ENCODE data around the gene ACTN4.

Gene ACTN4

GRCh38 chr19:38695832-38696728, 48.6 kb downstream of the ACTN4 start:
- no peak for DNase-seq (ENCODE audit: low spot score)

GRCh38 chr19:38696729-38697055, 49.2 kb downstream of the ACTN4 start:
- no peak for DNase-seq (ENCODE audit: low spot score)

DNA sequence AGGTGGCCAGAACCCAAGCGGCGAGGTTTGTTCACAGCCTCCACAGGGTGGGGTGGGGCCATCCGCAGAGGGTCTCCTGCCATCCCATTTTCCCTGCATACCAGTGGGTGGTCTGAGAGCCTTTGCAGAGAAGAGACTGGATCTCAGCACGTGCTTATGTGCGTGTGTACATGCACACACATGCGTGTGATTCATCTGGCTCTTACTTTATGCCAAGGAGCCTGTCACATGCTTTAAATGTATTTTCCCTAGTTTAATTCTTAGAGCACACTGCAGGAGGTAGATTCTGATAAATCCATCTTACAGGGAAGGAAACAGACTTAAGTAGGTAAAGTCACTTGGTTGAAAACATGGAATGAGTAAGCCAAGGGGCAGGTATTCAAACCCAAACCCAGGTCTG, 49.7 kb downstream of the ACTN4 start:
- no peak for DNase-seq (ENCODE audit: low spot score)

DNA sequence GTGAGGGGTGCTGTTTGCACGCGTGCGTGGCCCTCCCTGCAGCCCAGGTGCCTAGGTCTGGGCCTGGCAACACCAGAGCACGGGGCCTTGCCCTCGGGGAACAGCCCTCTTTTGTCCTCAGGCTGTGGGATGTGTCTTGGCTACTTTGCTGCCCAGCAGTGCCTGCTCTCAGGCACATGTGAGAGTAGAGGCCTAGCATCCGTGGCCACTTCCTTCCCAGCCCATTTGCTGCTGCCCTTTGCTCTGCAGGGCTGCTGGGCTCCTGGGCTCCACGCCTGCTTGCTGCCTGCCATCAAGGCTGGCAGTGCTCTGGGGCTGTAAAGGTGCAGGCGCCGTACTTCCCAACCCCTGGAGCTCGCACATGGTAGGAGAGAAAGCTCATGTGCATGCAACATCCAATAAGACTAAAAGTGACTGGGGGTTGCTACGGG, 50.2 kb downstream of the ACTN4 start:
- no peak for DNase-seq (ENCODE audit: low spot score)

DNA sequence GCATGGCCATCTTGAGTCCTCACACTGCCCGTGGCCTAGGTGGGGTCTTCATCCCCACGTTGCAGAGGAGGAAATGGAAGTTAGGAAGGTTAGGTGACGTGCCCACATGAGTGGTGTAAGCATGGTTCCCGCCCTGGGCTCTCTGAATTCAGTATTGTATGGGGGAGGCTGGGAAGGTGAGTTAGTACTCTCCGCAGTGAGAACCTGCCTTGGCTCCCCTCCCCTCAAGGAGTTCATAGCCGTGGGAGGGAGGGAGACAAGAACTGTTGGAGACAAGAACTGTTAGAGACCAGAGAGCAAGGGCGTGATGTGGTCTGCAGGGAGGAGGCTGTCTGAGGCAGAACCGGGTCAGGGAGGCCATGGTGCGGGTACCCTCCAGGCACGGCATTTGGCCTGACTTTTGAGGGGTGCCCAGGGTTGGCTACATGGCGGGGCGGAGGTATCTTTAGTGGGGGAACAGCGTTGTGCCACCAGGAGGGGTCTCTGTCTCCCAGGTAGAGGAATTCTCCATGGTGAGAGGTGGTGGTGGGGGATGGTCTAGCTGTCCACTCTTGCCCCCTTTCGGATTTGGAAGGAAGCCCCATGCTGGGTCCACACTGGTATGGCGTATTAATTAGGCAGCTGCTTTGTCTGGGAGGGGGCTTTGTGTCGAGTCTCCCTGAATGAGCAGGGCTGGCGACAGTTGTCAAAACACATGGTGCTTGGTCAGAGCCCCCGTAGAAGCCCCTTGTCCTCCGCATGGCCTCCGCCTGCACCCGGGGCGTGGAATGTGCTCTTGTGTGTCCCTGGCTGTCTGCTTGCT, 51.0 kb downstream of the ACTN4 start:
- no peak for DNase-seq (ENCODE audit: low spot score)

GRCh38 chr19:38699027-38699346, 51.5 kb downstream of the ACTN4 start:
- peak; percentile 14 for DNase-seq (ENCODE audit: low spot score)

DNA sequence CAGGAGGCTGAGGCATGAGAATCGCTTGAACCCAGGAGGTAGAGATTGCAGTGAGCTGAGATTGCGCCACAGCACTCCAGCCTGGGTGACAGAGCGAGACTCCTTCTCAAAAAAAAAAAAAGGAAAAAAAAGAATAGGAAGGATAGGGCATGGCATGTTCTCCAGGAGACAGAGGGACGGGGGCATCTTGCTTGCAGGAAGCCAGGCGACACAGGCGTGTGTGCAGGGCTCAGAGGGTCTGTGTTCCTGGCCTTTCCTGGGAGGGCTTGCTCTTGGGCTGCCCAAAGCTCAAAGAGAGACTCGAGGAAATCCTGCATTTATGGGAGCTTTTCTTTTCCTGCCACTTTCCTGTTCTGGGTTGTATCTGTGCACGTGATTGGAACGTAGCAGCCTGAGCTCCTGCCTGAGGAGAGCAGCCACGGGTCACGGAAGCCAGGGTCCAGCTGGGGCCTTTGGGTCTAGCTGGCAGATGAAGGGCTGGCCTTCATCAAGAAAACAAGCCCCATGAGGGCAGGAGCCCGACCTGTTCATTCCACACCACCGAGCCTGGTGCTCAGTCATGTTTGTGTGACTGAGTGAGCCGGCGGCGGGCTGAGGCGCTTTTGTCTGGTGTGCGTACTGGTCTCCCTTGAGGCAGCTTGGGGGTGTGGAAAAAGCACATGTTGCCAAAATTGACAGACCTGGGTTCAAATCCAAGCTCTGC, 52.3 kb downstream of the ACTN4 start:
- no peak for DNase-seq (ENCODE audit: low spot score)

GRCh38 chr19:38700350-38700901, 53.0 kb downstream of the ACTN4 start:
- no peak for DNase-seq (ENCODE audit: low spot score)

GRCh38 chr19:38700902-38701454, 53.5 kb downstream of the ACTN4 start:
- no peak for DNase-seq (ENCODE audit: low spot score)

DNA sequence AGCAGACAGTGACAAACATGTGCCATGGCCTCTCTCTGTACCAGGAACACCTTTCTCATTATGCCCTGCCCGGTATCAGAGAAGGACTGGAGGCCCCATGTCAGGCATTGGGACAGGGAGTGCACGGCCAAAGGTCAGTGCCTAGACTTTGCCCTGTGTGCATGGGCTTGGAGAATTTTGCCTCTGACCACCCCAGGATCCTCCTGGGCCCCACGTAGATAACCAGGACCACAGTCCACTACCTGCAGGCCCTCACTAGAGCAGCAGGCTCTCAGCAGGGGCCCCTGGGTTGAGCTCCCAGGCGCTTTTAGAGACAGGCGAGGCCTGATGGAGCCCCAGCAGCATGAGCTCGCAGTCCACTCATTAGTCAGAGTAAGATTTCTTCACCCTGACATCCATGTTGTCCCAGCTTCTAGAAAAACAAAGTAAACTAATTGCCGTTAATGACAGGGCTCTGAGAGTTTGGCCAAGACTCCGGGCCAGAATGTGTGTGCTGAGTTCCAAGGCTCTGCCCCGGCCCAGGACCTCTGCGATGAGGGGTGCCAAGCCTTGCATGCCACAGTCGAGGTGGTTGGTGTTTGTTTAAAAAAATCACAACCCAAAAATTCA, 54.1 kb downstream of the ACTN4 start:
- no peak for DNase-seq (ENCODE audit: low spot score)

DNA sequence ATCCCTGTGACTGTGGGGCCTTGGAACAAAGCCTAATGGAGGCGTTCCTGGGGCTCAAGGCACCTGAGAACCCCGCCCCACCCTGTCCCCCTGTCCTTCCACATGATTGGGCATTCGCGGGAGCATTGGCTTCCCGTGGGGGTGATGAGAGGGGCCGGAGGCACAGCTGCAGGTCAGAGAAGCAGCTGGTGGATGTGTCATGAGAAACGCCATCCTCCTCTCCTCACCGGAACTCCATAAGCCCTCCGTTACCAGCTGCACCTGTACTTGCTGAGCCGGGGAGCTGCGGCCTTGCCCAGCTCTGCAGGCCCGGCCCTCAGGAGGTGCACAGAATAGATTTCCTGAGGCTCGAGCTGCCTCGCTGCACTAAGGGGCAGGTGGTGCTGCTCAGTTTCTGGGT, 54.8 kb downstream of the ACTN4 start:
- no peak for DNase-seq (ENCODE audit: low spot score)

DNA sequence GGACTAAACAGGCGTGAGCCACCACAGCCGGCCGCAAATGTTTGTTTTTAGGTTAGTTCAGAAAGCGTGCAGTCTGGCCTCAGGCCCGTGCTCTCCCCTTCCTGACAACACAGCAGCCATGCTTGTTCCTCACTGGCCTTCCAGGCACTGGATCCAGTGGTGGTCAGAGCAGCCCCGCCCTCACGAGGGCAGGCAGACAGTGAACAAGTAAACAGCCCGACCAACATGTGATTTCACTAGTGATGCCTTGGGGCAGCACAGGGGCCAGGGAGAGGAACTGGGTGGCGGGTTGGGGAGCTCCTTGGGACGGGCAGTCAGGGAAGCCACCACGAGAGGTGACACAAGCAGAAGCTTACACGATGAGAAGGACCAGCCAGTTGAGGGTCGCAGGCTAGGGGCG, 56.1 kb downstream of the ACTN4 start:
- DNase-seq (ENCODE audit: low spot score) = no peak

GRCh38 chr19:38704488-38705026, 57.1 kb downstream of the ACTN4 start:
- no peak for DNase-seq (ENCODE audit: low spot score)

DNA sequence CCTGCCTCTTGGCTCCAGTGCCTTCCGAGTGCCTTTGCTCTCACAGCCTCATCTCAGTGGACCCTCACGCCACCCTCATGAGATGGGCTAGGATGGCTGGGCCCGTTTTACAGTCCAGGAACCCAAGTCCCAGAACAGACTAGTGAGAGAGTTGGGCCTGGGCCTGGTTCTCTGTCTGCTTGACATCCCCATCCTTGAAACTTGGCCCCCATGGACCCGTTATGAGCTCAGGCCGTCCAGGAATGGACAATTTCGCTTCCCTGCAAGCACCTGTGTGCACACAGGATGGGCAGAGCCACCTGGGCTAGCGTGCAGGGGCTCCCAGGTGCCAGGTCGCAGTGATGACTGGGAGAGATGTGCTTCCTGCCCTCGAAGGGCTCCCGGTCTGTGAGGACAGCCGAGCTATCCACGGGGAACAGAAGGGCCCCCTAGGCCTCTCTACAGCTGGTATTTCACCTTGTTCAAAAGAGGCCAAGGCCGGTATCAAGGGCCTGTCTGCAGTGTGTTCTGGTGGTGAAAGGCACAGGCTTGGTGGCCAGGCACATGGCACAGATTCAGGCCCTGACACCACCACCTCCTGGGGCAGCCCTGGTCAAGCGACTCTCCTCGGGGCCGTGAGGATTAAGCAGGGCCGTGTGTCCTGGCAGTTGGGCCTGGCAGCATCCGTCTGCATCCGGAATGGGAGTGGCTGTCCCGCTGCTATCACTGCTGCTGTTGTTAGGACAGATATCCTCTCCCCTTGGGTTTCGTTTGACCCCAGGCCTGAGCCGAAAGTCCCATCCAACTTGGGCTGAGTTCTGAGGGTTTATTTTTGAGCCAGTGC, 58.0 kb downstream of the ACTN4 start:
- DNase-seq (ENCODE audit: low spot score) = no peak

- DNase-seq (ENCODE audit: low spot score) = no peak
These were observed 59.5 kb downstream of the ACTN4 start for GRCh38 chr19:38706792-38707511.

DNA sequence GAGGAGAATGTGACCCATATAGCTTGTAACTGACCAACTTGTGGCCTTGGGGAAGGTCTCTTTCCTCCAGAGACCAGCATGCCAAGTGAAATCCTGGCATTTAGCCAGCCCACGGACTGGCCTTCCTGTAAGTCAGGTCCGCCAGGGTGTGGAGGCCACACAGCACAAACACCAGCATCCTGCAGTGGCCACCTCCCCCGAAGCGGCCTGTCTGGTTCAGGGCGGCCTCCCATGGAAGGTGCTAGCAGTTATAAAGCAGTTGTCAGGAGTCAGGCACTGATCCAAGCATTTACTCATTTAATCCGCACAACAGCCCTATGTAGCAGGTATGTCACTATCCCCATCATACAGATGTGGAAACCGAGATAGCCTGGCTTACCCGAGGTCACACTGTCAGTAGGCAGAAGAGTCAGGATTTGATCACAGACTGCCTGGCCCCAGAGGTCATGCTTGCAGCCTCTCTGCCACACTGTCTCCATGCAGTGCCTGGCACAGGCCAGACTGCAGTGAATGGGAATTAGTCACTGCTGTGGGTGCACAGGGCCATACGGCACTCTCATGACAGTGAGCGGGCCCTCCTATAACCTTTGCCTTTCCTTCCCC, 60.2 kb downstream of the ACTN4 start:
- no peak for DNase-seq (ENCODE audit: low spot score)

- DNase-seq (ENCODE audit: low spot score) = no peak
These were observed 61.1 kb downstream of the ACTN4 start for GRCh38 chr19:38708413-38709024.

DNA sequence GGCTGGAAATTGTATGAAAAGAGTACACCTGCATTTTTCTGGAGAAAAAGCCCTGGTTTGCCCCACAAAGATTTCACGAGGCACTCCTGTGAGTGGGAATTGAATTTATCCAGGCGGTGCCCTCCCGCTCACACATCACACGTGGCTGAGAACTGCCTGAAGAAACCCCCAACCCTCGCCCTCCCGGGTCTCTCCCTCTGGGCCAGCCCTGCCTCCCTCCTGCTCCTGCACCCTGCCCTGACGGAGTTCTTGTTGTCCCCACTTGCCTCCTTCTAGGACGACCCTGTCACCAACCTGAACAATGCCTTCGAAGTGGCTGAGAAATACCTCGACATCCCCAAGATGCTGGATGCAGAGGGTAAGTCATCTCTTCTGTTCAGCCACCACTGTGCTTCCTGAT, 61.7 kb downstream of the ACTN4 start:
- no peak for DNase-seq (ENCODE audit: low spot score)
